IMR-90 (cell line): ENCODE measurements around the gene COQ2. TPM values are rescaled to one million over a fixed set of nuclear protein-coding genes. Genes with fewer than 3 reads are reported as not detected.

ENCODE experiments used
- ATAC-seq: fragments of 200-7000 bp; cut with Tn5 transposase; 2 replicates; pipeline ENCODE4 v1.9.1; 2020; ENCODE audit warnings: low read depth, mild to moderate bottlenecking, moderate library complexity
- BruUV-seq: library from RNA; stranded (reverse); fragments of 400-500 nt; replicated peaks from 2 replicates; lab custom pipeline; 2021; lab: Mats Ljungman, UMichigan
- CTCF ChIA-PET: fragments of 300-600 bp; formaldehyde crosslinking; extraction: SDS; loops from one replicate; lab custom pipeline; 2021; ENCODE audit warnings: antibody characterized with exemption; lab: Yijun Ruan, JAX
- POLR2A ChIA-PET: fragments of 300-600 bp; sonication (Branson Sonifier 250); formaldehyde crosslinking; loops from one replicate; lab custom pipeline; 2022; ENCODE audit warnings: antibody characterized with exemption; ENCODE audit not compliant: unreplicated experiment; lab: Charles Lee
- DNase-seq: peaks from one replicate; pipeline ENCODE4 v3.0.0; 2013
- H2AFZ ChIP-seq: replicated peaks from 2 replicates; pipeline ENCODE3; 2013; ENCODE audit warnings: low read length, mild to moderate bottlenecking; ENCODE audit not compliant: poor library complexity
- H2AK5ac ChIP-seq: 2 replicates; pipeline ENCODE4 v1.6.1; 2013; ENCODE audit warnings: low read depth, low read length, inconsistent platforms
- H2AK9ac ChIP-seq: replicated peaks from 2 replicates; pipeline ENCODE3; 2013; ENCODE audit warnings: mild to moderate bottlenecking, low read depth, low read length, moderate library complexity; ENCODE audit not compliant: poor library complexity
- H2BK120ac ChIP-seq: 2 replicates; pipeline ENCODE4 v1.6.1; 2013; ENCODE audit warnings: low read depth, low read length, inconsistent platforms
- H2BK15ac ChIP-seq: 3 replicates; pipeline ENCODE4 v1.6.1; 2013; ENCODE audit warnings: low read depth, low read length, inconsistent platforms
- H2BK20ac ChIP-seq: 2 replicates; pipeline ENCODE4 v1.6.1; 2013; ENCODE audit warnings: low read depth, mild to moderate bottlenecking, inconsistent platforms, low read length, moderate library complexity
- H2BK5ac ChIP-seq: 2 replicates; pipeline ENCODE4 v1.6.1; 2013; ENCODE audit warnings: mild to moderate bottlenecking, low read depth, low read length, inconsistent platforms; ENCODE audit not compliant: poor library complexity, severe bottlenecking
- H3K14ac ChIP-seq: replicated peaks from 2 replicates; pipeline ENCODE4 v1.6.1; 2013; ENCODE audit warnings: low read depth, low read length, inconsistent platforms
- H3K18ac ChIP-seq: 2 replicates; pipeline ENCODE4 v1.6.1; 2013; ENCODE audit warnings: low read depth, low read length, control low read depth
- H3K23ac ChIP-seq: 2 replicates; pipeline ENCODE4 v1.6.1; 2013; ENCODE audit warnings: low read depth, low read length, inconsistent platforms
- H3K27ac ChIP-seq: 2 replicates; pipeline ENCODE4 v1.5.1; 2013; ENCODE audit warnings: mild to moderate bottlenecking, control low read depth, low read length; ENCODE audit not compliant: insufficient read depth
- H3K27me3 ChIP-seq: 2 replicates; pipeline ENCODE4 v1.6.1; 2013; ENCODE audit warnings: low read length; ENCODE audit not compliant: control insufficient read depth, insufficient read depth
- H3K36me3 ChIP-seq: 2 replicates; pipeline ENCODE4 v1.6.1; 2013; ENCODE audit warnings: low read length, mixed read lengths; ENCODE audit not compliant: control insufficient read depth, insufficient read depth
- H3K4ac ChIP-seq: 2 replicates; pipeline ENCODE4 v1.6.1; 2013; ENCODE audit warnings: low read depth, low read length, inconsistent platforms
- H3K4me1 ChIP-seq: 2 replicates; pipeline ENCODE4 v1.6.1; 2013; ENCODE audit warnings: low read length, mixed read lengths; ENCODE audit not compliant: control insufficient read depth, insufficient read depth
- H3K4me2 ChIP-seq: 2 replicates; pipeline ENCODE4 v1.6.1; 2013; ENCODE audit warnings: low read depth, mild to moderate bottlenecking, control low read depth, low read length, moderate library complexity
- H3K4me3 ChIP-seq: 2 replicates; pipeline ENCODE4 v1.5.1; 2013; ENCODE audit warnings: low read depth, mild to moderate bottlenecking, control low read depth, low read length, moderate library complexity; ENCODE audit not compliant: insufficient read depth
- H3K56ac ChIP-seq: 2 replicates; pipeline ENCODE4 v1.6.1; 2013; ENCODE audit warnings: low read length, inconsistent platforms; ENCODE audit not compliant: insufficient read depth; ENCODE audit errors: extremely low read depth
- H3K79me1 ChIP-seq, 2 experiments: 2 replicates each; pipeline ENCODE4 v1.6.1; 2013; ENCODE audit warnings: low read length in 2 of 2, inconsistent platforms in 1 of 2, low read depth in 1 of 2
- H3K9ac ChIP-seq: 2 replicates; pipeline ENCODE4 v1.6.1; 2013; ENCODE audit warnings: low read depth, low read length, control low read depth
- H3K9me1 ChIP-seq: 2 replicates; pipeline ENCODE4 v1.6.1; 2013; ENCODE audit warnings: low read length, inconsistent platforms; ENCODE audit not compliant: insufficient read depth
- H3K9me3 ChIP-seq: 2 replicates; pipeline ENCODE4 v1.6.1; 2013; ENCODE audit warnings: low read length; ENCODE audit not compliant: control insufficient read depth, insufficient read depth
- H4K20me1 ChIP-seq: 2 replicates; pipeline ENCODE4 v1.6.1; 2013; ENCODE audit warnings: low read length, inconsistent platforms; ENCODE audit not compliant: insufficient read depth
- H4K5ac ChIP-seq: 2 replicates; pipeline ENCODE4 v1.6.1; 2013; ENCODE audit warnings: mild to moderate bottlenecking, low read depth, low read length, control low read depth
- H4K8ac ChIP-seq, 2 experiments: 2 replicates each; pipeline ENCODE4 v1.6.1; 2013; ENCODE audit warnings: low read depth in 2 of 2, low read length in 2 of 2, control low read depth in 1 of 2, inconsistent platforms in 1 of 2
- H4K91ac ChIP-seq: 2 replicates; pipeline ENCODE4 v1.6.1; 2013; ENCODE audit warnings: low read depth, low read length, inconsistent platforms; ENCODE audit not compliant: insufficient read depth
- CEBPB ChIP-seq: IDR thresholded peaks from 2 replicates; pipeline ENCODE4 v1.6.1; 2012; ENCODE audit warnings: low read depth, low read length, improper control_type of control experiment
- FOS ChIP-seq: fragments of 150-350 bp; IDR thresholded peaks from 2 replicates; pipeline ENCODE4 v1.6.1; 2016; ENCODE audit warnings: low read depth, low read length
- MXI1 ChIP-seq: IDR thresholded peaks from 2 replicates; pipeline ENCODE4 v1.6.1; 2012; ENCODE audit warnings: low read depth, mild to moderate bottlenecking, low read length, moderate library complexity, borderline replicate concordance
- NFE2L2 ChIP-seq: fragments of 150-350 bp; IDR thresholded peaks from 2 replicates; pipeline ENCODE4 v1.6.1; 2016; ENCODE audit warnings: low read depth, mild to moderate bottlenecking, low read length
- POLR2A ChIP-seq: IDR thresholded peaks from 2 replicates; pipeline ENCODE4 v1.6.1; 2012; ENCODE audit warnings: mild to moderate bottlenecking, low read depth, low read length
- RAD21 ChIP-seq: IDR thresholded peaks from 2 replicates; pipeline ENCODE4 v1.6.1; 2012; ENCODE audit warnings: low read length, improper control_type of control experiment
- SMC3 ChIP-seq: fragments of 150-350 bp; IDR thresholded peaks from 2 replicates; pipeline ENCODE4 v1.6.1; 2016; ENCODE audit warnings: low read depth, mild to moderate bottlenecking, antibody characterized with exemption, low read length, moderate library complexity
- WGBS, 2 experiments: methylation state at CpG; one replicate each; pipeline versions ENCODE4 v1.1.5 to v1.1.7; 2013; ENCODE audit warnings: missing lambda C conversion rate in 2 of 2; ENCODE audit not compliant: insufficient read length in 1 of 2; ENCODE audit errors: extremely low coverage in 2 of 2; 5-methylcytosine and 5-hydroxymethylcytosine counted together
- dilution Hi-C: fragments of 300-500 bp; cut with HindIII; formaldehyde crosslinking; loops from one replicate; pipeline ENCODE4 v1.14.3; 2018; ENCODE audit warnings: low sequenced_read_pairs; ENCODE audit not compliant: unreplicated experiment
- in situ Hi-C: fragments of 300-500 bp; cut with MboI; formaldehyde crosslinking; loops from 3 replicates; pipeline ENCODE4 v1.14.3; 2019; ENCODE audit warnings: low sequenced_read_pairs, inconsistent platforms, mixed read lengths
- intact Hi-C: fragments of 100-400 bp; cut with micrococcal nuclease; formaldehyde crosslinking; loops from 2 replicates; pipeline ENCODE4 v1.10.0; 2022
- polyA plus RNA-seq, 3 experiments: library from polyadenylated mRNA; depleted of rRNA; stranded (reverse); fragments of >200 nt; gene quantifications; 2 replicates each; pipeline ENCODE4 v1.2.3, GENCODE V29; 2012; ENCODE audit warnings: low replicate concordance in 1 of 3
- total RNA-seq: library from RNA; depleted of rRNA; stranded (reverse); fragments of >200 nt; gene quantifications from 2 replicates; pipeline ENCODE4 v1.2.3, GENCODE V29; 2012
- TF ChIP-seq, protein P1 (sequence below): fragments of 150-350 bp; IDR thresholded peaks from 2 replicates; pipeline ENCODE4 v1.6.1; 2017; ENCODE audit warnings: mild to moderate bottlenecking, antibody characterized with exemption, low read length, low read depth

COQ2 gene
- total and polyA plus RNA-seq, 2 of the 4 experiments (the other 2 are of a cell fraction), result 7.3 to 7.4 TPM

DNA sequence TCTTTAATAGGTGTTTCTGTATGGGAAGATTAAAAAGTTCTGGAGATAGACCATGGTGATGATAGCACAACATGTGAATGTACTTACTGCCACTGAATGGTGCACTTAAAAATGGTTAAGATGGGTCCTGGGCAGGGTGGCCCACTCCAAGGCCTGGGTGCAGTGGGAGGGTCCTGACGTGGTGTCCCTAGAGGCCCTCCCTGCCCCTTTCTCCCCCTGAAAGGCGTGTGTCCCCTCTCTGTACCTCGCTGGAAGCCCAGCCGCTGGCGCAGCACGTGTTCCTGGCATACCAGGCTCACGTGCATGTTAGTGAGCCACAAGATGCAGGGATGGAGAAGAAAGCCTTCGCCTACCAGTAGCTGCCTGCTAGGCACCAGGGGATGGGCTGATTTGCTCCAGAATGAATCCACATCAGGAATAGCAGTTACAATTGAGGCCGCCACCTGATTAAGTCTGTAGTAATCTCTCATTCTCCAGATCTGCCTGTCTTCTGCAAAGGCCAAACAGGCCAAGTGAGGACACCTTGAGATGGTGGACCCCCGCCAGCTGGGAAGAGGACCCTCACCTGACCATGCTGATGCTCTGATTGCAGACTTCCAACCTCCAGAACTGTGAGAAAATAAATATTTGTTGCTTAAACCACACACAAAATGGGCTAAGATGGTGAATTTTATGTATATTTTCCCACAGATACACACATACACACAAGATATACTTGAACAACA, 67.5 kb downstream of the COQ2 start:
- Histone ChIP-seq H2BK120ac (no peak overlapping the region), H2AFZ (peak overlapping the region; percentile 11), H3K4me3 (no peak overlapping the region), H3K56ac (0 out of 2 replicates have a peak overlapping the region, but pooled peaks have one; percentile 3), H3K4ac (no peak overlapping the region), H4K20me1 (no peaks in the 10 kb centered on the region), H2AK5ac (no peak overlapping the region), H3K27ac (no peak overlapping the region), H3K9me1 (no peaks in the 10 kb centered on the region; the same call in 1 of the 2 replicates), H2BK15ac (no peak overlapping the region), H4K8ac (no peak overlapping the region), H3K4me1 (peaks cover 2% of the 10 kb centered on the region; the same call in 1 of the 2 replicates), H3K9ac (no peak overlapping the region), H3K36me3 (no peaks in the 10 kb centered on the region), H3K18ac (no peak overlapping the region), H3K9me3 (no peaks in the 10 kb centered on the region), H3K4me2 (no peak overlapping the region), H4K5ac (no peak overlapping the region), H2AK9ac (no peak overlapping the region), H3K23ac (no peak overlapping the region), H2BK5ac (no peak overlapping the region), H3K79me1 (no peaks in the 10 kb centered on the region), H4K91ac (no peak overlapping the region), H3K14ac (no peak overlapping the region), H3K27me3 (no peaks in the 10 kb centered on the region; the same call in 1 of the 2 replicates), H2BK20ac (0 out of 2 replicates have a peak overlapping the region, but pooled peaks have one; percentile 34)
- dilution Hi-C loops (no loop called here), intact Hi-C loops (no loop called here), in situ Hi-C loops (no loop called here)
- CTCF ChIA-PET, result no interaction called here
- DNase-seq (no peak), ATAC-seq (no peak)
- POLR2A ChIA-PET, result interaction anchor here (0.7 kb wide), 1 partner anchor 18 kb away, joined by 6 read pairs; no protein-coding TSS in a partner anchor
- BruUV-seq, result no TSS peak
- WGBS, 2 experiments, result 100% methylated on average over 4 of the region's 10 CpGs; no CpG with 5 or more reads in 1 of the 2 experiments
- TF ChIP-seq SMC3, result no peak
- TF ChIP-seq MXI1, result no peak
- TF ChIP-seq POLR2A, result no peak
- TF ChIP-seq RAD21, result no peak
- TF ChIP-seq, protein P1, sequence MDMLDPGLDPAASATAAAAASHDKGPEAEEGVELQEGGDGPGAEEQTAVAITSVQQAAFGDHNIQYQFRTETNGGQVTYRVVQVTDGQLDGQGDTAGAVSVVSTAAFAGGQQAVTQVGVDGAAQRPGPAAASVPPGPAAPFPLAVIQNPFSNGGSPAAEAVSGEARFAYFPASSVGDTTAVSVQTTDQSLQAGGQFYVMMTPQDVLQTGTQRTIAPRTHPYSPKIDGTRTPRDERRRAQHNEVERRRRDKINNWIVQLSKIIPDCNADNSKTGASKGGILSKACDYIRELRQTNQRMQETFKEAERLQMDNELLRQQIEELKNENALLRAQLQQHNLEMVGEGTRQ, result no peak
- TF ChIP-seq FOS, result no peak
- no peak for TF ChIP-seq CEBPB
- no peak for TF ChIP-seq NFE2L2
